ENCODE results near the gene APOL1. TPM values are rescaled to one million over a fixed set of nuclear protein-coding genes. Genes with fewer than 3 reads are reported as not detected.
"Not testable (repeated sequence)": the region's sequence is repeated elsewhere in the genome, so short reads cannot be mapped to it uniquely, and the experiment has no call there.

The APOL1 gene
- total and polyA plus RNA-seq, 2 donors (not counting 1 experiment from before 2014, with no cell fraction given), result 40.0 to 80.3 TPM

DNA sequence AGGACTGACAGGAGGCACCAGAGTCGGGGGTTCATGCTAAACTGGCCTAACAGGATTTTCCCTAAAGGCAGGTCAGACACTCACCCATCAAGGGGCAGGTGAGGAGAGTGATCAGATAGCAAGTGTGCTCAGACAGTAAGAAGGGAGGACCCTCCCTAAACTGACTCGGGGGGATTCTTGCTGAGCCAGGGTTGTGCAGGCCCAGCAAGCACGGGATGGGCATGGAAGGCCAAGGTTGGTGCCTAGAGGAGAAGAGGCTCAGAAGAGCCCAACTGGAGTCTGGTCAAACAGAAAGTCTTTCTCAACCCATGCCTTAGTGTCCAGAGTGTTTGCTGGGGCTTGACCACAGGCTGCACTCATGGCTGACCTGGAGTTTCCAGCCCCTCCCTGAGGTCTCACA lies 6.2 kb upstream of the APOL1 start:
- no peak overlapping the region for H3K4me3 ChIP-seq (replicated peaks in 1 of 4; ENCODE audit: control extremely low read depth in 1 of 4, insufficient read depth in 1 of 4, low read depth in 3 of 4, low read length in 4 of 4)

DNA sequence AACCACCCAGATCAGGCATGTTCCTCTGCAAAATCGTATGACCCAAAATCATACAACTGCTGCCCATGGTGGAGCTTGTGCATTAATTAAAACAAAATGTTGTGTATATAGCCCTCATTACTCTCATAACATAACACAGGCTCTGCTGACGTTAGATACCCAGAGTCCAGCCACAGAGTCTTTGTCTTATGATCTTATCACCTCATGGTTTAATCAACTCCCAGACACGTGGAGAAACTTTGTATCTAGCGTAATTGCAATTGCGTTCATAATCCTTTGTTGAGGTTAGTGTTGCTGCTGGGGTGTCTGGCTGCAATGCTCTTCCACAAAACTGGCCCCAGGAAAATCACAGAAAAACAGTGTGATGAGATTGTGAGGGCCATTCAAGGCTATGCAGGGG lies 5.0 kb upstream of the APOL1 start:
- Histone ChIP-seq H3K79me2 (ENCODE audit: control insufficient read depth, insufficient read depth, low read length) (no peaks in the 10 kb centered on the region), H2AFZ (ENCODE audit: low read length) (no peak overlapping the region), H3K27me3 (ENCODE audit: control insufficient read depth, insufficient read depth, low read length) (no peaks in the 10 kb centered on the region), H3K4me1 (ENCODE audit: control insufficient read depth, extremely low read depth, insufficient read depth, low read length) (no peaks in the 10 kb centered on the region), H3K36me3 (ENCODE audit: control insufficient read depth, insufficient read depth, low read length) (no peaks in the 10 kb centered on the region), H3K27ac (ENCODE audit: insufficient read depth, low read length) (no peak overlapping the region), H4K20me1 (ENCODE audit: control insufficient read depth, extremely low read depth, insufficient read depth, low read length) (no peaks in the 10 kb centered on the region), H3K4me3 (replicated peaks in 1 of 4; ENCODE audit: control extremely low read depth in 1 of 4, insufficient read depth in 1 of 4, low read depth in 3 of 4, low read length in 4 of 4) (no peak overlapping the region), H3K4me2 (ENCODE audit: extremely low read depth, insufficient read depth, low read length) (no peak overlapping the region), H3K9me3 (ENCODE audit: control insufficient read depth, insufficient read depth, low read depth, low read length) (no peaks in the 10 kb centered on the region), H3K9ac (ENCODE audit: insufficient read depth, low read length) (no peak overlapping the region)
- no peak for TF ChIP-seq EZH2 (IDR thresholded peaks at IDR 0.05; ENCODE audit: low read length, missing control alignments)
- TF ChIP-seq, protein P1, sequence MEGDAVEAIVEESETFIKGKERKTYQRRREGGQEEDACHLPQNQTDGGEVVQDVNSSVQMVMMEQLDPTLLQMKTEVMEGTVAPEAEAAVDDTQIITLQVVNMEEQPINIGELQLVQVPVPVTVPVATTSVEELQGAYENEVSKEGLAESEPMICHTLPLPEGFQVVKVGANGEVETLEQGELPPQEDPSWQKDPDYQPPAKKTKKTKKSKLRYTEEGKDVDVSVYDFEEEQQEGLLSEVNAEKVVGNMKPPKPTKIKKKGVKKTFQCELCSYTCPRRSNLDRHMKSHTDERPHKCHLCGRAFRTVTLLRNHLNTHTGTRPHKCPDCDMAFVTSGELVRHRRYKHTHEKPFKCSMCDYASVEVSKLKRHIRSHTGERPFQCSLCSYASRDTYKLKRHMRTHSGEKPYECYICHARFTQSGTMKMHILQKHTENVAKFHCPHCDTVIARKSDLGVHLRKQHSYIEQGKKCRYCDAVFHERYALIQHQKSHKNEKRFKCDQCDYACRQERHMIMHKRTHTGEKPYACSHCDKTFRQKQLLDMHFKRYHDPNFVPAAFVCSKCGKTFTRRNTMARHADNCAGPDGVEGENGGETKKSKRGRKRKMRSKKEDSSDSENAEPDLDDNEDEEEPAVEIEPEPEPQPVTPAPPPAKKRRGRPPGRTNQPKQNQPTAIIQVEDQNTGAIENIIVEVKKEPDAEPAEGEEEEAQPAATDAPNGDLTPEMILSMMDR (conservative IDR thresholded peaks at IDR 0.05 in 1 of 2, IDR thresholded peaks at IDR 0.05 in 1 of 2; ENCODE audit: low read depth in 1 of 2, low read length in 2 of 2), result no peak
- no peak for DNase-seq (ENCODE audit: low read depth in 2 of 2)

More for the DNA sequence above, 6.2 kb upstream of the APOL1 start:
- no peak overlapping the region for H3K4me2 ChIP-seq (ENCODE audit: extremely low read depth, insufficient read depth, low read length)
- H3K9me3 ChIP-seq (ENCODE audit: control insufficient read depth, insufficient read depth, low read depth, low read length), result no peaks in the 10 kb centered on the region
- no peak for DNase-seq (ENCODE audit: low read depth in 2 of 2)
- no peaks in the 10 kb centered on the region for H3K27me3 ChIP-seq (ENCODE audit: control insufficient read depth, insufficient read depth, low read length)
- no peak for TF ChIP-seq EZH2 (IDR thresholded peaks at IDR 0.05; ENCODE audit: low read length, missing control alignments)
- TF ChIP-seq, protein P1 (conservative IDR thresholded peaks at IDR 0.05 in 1 of 2, IDR thresholded peaks at IDR 0.05 in 1 of 2; ENCODE audit: low read depth in 1 of 2, low read length in 2 of 2), result no peak
- H3K36me3 ChIP-seq (ENCODE audit: control insufficient read depth, insufficient read depth, low read length), result no peaks in the 10 kb centered on the region
- H3K4me1 ChIP-seq (ENCODE audit: control insufficient read depth, extremely low read depth, insufficient read depth, low read length), result no peaks in the 10 kb centered on the region
- no peak overlapping the region for H3K27ac ChIP-seq (ENCODE audit: insufficient read depth, low read length)
- no peak overlapping the region for H3K9ac ChIP-seq (ENCODE audit: insufficient read depth, low read length)
- H3K79me2 ChIP-seq (ENCODE audit: control insufficient read depth, insufficient read depth, low read length), result no peaks in the 10 kb centered on the region
- H4K20me1 ChIP-seq (ENCODE audit: control insufficient read depth, extremely low read depth, insufficient read depth, low read length), result no peaks in the 10 kb centered on the region
- H2AFZ ChIP-seq (ENCODE audit: low read length), result no peak overlapping the region

DNA sequence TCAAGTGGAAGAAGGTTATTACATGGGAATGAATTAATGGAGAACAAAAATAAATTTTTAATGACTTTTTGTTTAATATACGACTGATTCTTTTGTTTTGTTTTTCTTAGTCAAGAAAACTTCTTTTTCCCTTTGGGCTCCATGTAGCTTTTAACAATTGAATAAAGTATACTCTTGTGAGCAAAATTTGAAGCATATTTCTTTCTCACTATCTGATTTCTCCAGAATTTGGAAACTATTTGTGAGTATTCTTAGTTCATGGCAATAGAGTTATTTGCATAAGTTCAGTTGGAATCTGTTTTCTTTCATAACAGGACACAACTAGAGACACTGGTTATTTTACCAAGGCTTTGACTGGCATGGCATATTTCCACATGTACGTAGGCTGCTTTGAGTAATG lies 3.8 kb upstream of the APOL1 start:
- no peak overlapping the region for H3K9ac ChIP-seq (ENCODE audit: insufficient read depth, low read length)

DNA sequence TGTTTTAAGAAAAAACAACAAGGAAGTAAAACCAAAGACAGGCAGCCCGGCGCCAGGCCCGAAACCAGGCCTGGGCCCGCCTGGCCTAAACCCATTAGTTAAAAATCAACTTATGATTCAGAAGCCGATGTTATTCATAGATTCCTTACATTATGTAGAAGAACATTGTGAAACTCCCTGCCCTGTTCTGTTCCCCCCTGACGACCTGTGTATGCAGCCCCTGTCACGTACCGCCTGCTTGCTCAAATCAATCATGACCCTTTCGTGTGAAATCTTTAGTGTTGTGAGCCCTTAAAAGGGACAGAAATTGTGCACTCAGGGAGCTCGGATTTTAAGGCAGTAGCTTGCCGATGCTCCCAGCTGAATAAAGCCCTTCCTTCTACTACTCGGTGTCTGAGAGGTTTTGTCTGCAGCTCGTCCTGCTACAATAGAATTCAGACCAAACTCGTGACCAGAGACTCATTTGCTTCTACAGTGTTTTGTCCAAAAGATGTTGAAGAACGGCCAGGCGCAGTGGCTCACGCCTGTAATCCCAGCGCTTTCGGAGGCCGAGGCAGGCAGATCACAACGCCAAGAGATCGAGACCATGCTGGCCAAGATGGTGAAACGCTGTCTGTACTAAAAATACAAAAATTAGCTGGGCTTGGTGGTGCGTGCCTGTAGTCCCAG lies 2.5 kb upstream of the APOL1 start:
- not testable (repeated sequence) for H3K4me1 ChIP-seq (ENCODE audit: control insufficient read depth, extremely low read depth, insufficient read depth, low read length); H3K27ac ChIP-seq (ENCODE audit: insufficient read depth, low read length); H3K36me3 ChIP-seq (ENCODE audit: control insufficient read depth, insufficient read depth, low read length); H3K9me3 ChIP-seq (ENCODE audit: control insufficient read depth, insufficient read depth, low read depth, low read length); H3K9ac ChIP-seq (ENCODE audit: insufficient read depth, low read length); H3K79me2 ChIP-seq (ENCODE audit: control insufficient read depth, insufficient read depth, low read length); DNase-seq (ENCODE audit: low read depth in 2 of 2); H4K20me1 ChIP-seq (ENCODE audit: control insufficient read depth, extremely low read depth, insufficient read depth, low read length); H3K4me3 ChIP-seq (replicated peaks in 1 of 4; ENCODE audit: control extremely low read depth in 1 of 4, insufficient read depth in 1 of 4, low read depth in 3 of 4, low read length in 4 of 4); H2AFZ ChIP-seq (ENCODE audit: low read length); H3K27me3 ChIP-seq (ENCODE audit: control insufficient read depth, insufficient read depth, low read length); H3K4me2 ChIP-seq (ENCODE audit: extremely low read depth, insufficient read depth, low read length)

More for the DNA sequence above, 3.8 kb upstream of the APOL1 start:
- DNase-seq (ENCODE audit: low read depth in 2 of 2), result no peak
- Histone ChIP-seq H2AFZ (ENCODE audit: low read length) (no peak overlapping the region), H3K9me3 (ENCODE audit: control insufficient read depth, insufficient read depth, low read depth, low read length) (no peaks in the 10 kb centered on the region), H3K4me3 (replicated peaks in 1 of 4; ENCODE audit: control extremely low read depth in 1 of 4, insufficient read depth in 1 of 4, low read depth in 3 of 4, low read length in 4 of 4) (no peak overlapping the region), H3K79me2 (ENCODE audit: control insufficient read depth, insufficient read depth, low read length) (peaks cover 2% of the 10 kb centered on the region), H3K27me3 (ENCODE audit: control insufficient read depth, insufficient read depth, low read length) (no peaks in the 10 kb centered on the region), H3K4me1 (ENCODE audit: control insufficient read depth, extremely low read depth, insufficient read depth, low read length) (peaks cover under 1% of the 10 kb centered on the region), H4K20me1 (ENCODE audit: control insufficient read depth, extremely low read depth, insufficient read depth, low read length) (no peaks in the 10 kb centered on the region), H3K4me2 (ENCODE audit: extremely low read depth, insufficient read depth, low read length) (no peak overlapping the region), H3K27ac (ENCODE audit: insufficient read depth, low read length) (no peak overlapping the region), H3K36me3 (ENCODE audit: control insufficient read depth, insufficient read depth, low read length) (no peaks in the 10 kb centered on the region)
- TF ChIP-seq, protein P1 (conservative IDR thresholded peaks at IDR 0.05 in 1 of 2, IDR thresholded peaks at IDR 0.05 in 1 of 2; ENCODE audit: low read depth in 1 of 2, low read length in 2 of 2), result no peak
- TF ChIP-seq EZH2 (IDR thresholded peaks at IDR 0.05; ENCODE audit: low read length, missing control alignments), result no peak
